ENCODE measurements around the gene PTPRK.

Gene PTPRK

DNA sequence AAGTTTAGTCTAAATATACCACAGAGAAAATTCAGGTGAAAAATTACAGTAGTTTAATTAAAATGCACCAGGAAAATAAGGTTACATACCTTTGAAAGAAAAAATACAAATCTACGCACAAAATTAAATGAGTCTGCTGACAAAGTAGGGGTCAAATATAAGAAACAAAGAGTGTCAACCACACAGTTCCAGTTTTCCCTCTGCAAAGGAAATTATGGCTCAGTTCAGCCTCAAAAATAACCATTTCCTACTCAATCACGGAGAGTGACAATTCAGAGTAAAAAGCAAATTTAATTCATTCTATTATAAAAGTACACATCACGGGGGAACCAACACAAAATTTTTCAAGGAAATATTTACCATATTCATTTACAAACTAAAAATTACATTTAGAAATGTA lies 124.8 kb downstream of the PTPRK start:
- Histone ChIP-seq H4K91ac (ENCODE audit: low read depth, low read length) (no peak overlapping the region), H3K23ac (ENCODE audit: low read length) (no peak overlapping the region), H3K4me1 (ENCODE audit: control insufficient read depth in 1 of 2, insufficient read depth in 2 of 2, low read length in 2 of 2) (no peaks in the 10 kb centered on the region), H2AFZ (ENCODE audit: insufficient read depth, low read length, poor library complexity) (no peak overlapping the region), H3K4ac (ENCODE audit: low read depth, low read length) (no peak overlapping the region), H4K12ac (ENCODE audit: low read depth, low read length) (no peak overlapping the region), H3K4me2 (ENCODE audit: low read length) (no peak overlapping the region), H2AK5ac (ENCODE audit: low read length) (no peak overlapping the region), H3K9me3 (ENCODE audit: insufficient read depth, low read depth, low read length) (no peaks in the 10 kb centered on the region), H4K8ac (ENCODE audit: low read depth, low read length) (no peak overlapping the region), H3K4me3 (ENCODE audit: low read depth, low read length) (no peak overlapping the region), H3K9ac (ENCODE audit: low read length) (no peak overlapping the region), H3K27me3 (ENCODE audit: insufficient read depth, low read length) (no peaks in the 10 kb centered on the region), H2BK5ac (ENCODE audit: low read depth, low read length, poor library complexity) (no peak overlapping the region), H2BK120ac (ENCODE audit: insufficient read depth, low read length, poor library complexity) (no peak overlapping the region), H3K36me3 (ENCODE audit: control insufficient read depth in 1 of 2, insufficient read depth in 2 of 2, low read length in 2 of 2) (no peaks in the 10 kb centered on the region), H3K18ac (ENCODE audit: low read length) (no peak overlapping the region), H3K14ac (ENCODE audit: low read length) (no peak overlapping the region), H2BK12ac (ENCODE audit: low read length) (no peak overlapping the region), H3K27ac (ENCODE audit: low read depth, low read length) (no peak overlapping the region), H3K79me2 (ENCODE audit: control insufficient read depth, insufficient read depth, low read length, poor library complexity) (no peaks in the 10 kb centered on the region), H3K79me1 (ENCODE audit: low read length) (no peaks in the 10 kb centered on the region)
- no peak for DNase-seq
- WGBS (ENCODE audit: extremely low coverage, insufficient coverage, insufficient read length), result no CpG with 5 or more reads among the region's 3 CpGs

DNA sequence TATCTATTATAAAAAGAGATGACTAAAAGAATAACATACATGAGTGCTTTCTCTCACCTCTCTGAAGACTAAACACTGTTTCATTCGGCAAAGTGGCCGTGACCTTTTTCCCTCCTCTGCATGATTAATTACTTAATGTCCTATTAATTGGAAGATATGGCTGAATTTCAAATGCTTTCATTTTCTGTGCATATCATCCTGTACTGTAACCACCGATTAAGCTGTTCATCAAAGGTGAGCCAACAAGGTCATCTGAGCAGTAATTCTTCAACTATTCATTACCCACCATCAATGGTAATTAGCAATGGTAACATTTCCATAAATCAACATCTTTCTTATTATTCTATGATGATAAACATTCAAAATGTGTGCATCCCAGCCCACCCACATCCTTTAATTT lies 125.2 kb downstream of the PTPRK start:
- H3K79me1 ChIP-seq (ENCODE audit: low read length), result no peaks in the 10 kb centered on the region
- H4K91ac ChIP-seq (ENCODE audit: low read depth, low read length), result no peak overlapping the region
- H3K4me2 ChIP-seq (ENCODE audit: low read length), result no peak overlapping the region
- H3K27me3 ChIP-seq (ENCODE audit: insufficient read depth, low read length), result no peaks in the 10 kb centered on the region
- H3K36me3 ChIP-seq (ENCODE audit: control insufficient read depth in 1 of 2, insufficient read depth in 2 of 2, low read length in 2 of 2), result no peaks in the 10 kb centered on the region
- no peak for DNase-seq
- H3K4ac ChIP-seq (ENCODE audit: low read depth, low read length), result no peak overlapping the region
- H3K18ac ChIP-seq (ENCODE audit: low read length), result no peak overlapping the region
- H3K9me3 ChIP-seq (ENCODE audit: insufficient read depth, low read depth, low read length), result no peaks in the 10 kb centered on the region
- no peaks in the 10 kb centered on the region for H3K4me1 ChIP-seq (ENCODE audit: control insufficient read depth in 1 of 2, insufficient read depth in 2 of 2, low read length in 2 of 2)
- H2AFZ ChIP-seq (ENCODE audit: insufficient read depth, low read length, poor library complexity), result no peak overlapping the region
- H4K8ac ChIP-seq (ENCODE audit: low read depth, low read length), result no peak overlapping the region
- no peak overlapping the region for H2BK5ac ChIP-seq (ENCODE audit: low read depth, low read length, poor library complexity)
- no peak overlapping the region for H4K12ac ChIP-seq (ENCODE audit: low read depth, low read length)
- H3K27ac ChIP-seq (ENCODE audit: low read depth, low read length), result no peak overlapping the region
- H3K23ac ChIP-seq (ENCODE audit: low read length), result no peak overlapping the region
- no CpG with 5 or more reads among the region's 3 CpGs for WGBS (ENCODE audit: extremely low coverage, insufficient coverage, insufficient read length)
- no peak overlapping the region for H3K9ac ChIP-seq (ENCODE audit: low read length)
- no peaks in the 10 kb centered on the region for H3K79me2 ChIP-seq (ENCODE audit: control insufficient read depth, insufficient read depth, low read length, poor library complexity)
- H2BK12ac ChIP-seq (ENCODE audit: low read length), result no peak overlapping the region
- H3K14ac ChIP-seq (ENCODE audit: low read length), result no peak overlapping the region
- H2AK5ac ChIP-seq (ENCODE audit: low read length), result no peak overlapping the region
- no peak overlapping the region for H2BK120ac ChIP-seq (ENCODE audit: insufficient read depth, low read length, poor library complexity)
- no peak overlapping the region for H3K4me3 ChIP-seq (ENCODE audit: low read depth, low read length)

GRCh38 chr6:128394167-128394566 lies 126.2 kb downstream of the PTPRK start:
- Histone ChIP-seq H4K91ac (ENCODE audit: low read depth, low read length) (no peak overlapping the region), H3K4ac (ENCODE audit: low read depth, low read length) (no peak overlapping the region), H2BK12ac (ENCODE audit: low read length) (no peak overlapping the region), H2BK120ac (ENCODE audit: insufficient read depth, low read length, poor library complexity) (no peak overlapping the region), H3K9ac (ENCODE audit: low read length) (no peak overlapping the region), H3K79me1 (ENCODE audit: low read length) (no peaks in the 10 kb centered on the region), H3K9me3 (ENCODE audit: insufficient read depth, low read depth, low read length) (no peaks in the 10 kb centered on the region), H2AK5ac (ENCODE audit: low read length) (no peak overlapping the region), H4K8ac (ENCODE audit: low read depth, low read length) (no peak overlapping the region), H3K4me3 (ENCODE audit: low read depth, low read length) (no peak overlapping the region), H3K14ac (ENCODE audit: low read length) (no peak overlapping the region), H2BK5ac (ENCODE audit: low read depth, low read length, poor library complexity) (no peak overlapping the region), H3K4me2 (ENCODE audit: low read length) (no peak overlapping the region), H3K18ac (ENCODE audit: low read length) (no peak overlapping the region), H3K23ac (ENCODE audit: low read length) (no peak overlapping the region), H4K12ac (ENCODE audit: low read depth, low read length) (no peak overlapping the region), H3K36me3 (ENCODE audit: control insufficient read depth in 1 of 2, insufficient read depth in 2 of 2, low read length in 2 of 2) (no peaks in the 10 kb centered on the region), H3K27ac (ENCODE audit: low read depth, low read length) (no peak overlapping the region), H3K27me3 (ENCODE audit: insufficient read depth, low read length) (no peaks in the 10 kb centered on the region), H3K4me1 (ENCODE audit: control insufficient read depth in 1 of 2, insufficient read depth in 2 of 2, low read length in 2 of 2) (no peaks in the 10 kb centered on the region), H3K79me2 (ENCODE audit: control insufficient read depth, insufficient read depth, low read length, poor library complexity) (no peaks in the 10 kb centered on the region), H2AFZ (ENCODE audit: insufficient read depth, low read length, poor library complexity) (no peak overlapping the region)
- no CpG with 5 or more reads among the region's 1 CpG for whole genome bisulfite sequencing (ENCODE audit: extremely low coverage, insufficient coverage, insufficient read length)
- DNase-seq, result no peak

GRCh38 chr6:128389820-128390534 lies 130.4 kb downstream of the PTPRK start:
- Histone ChIP-seq H3K14ac (ENCODE audit: low read length) (no peak overlapping the region), H3K4me1 (ENCODE audit: control insufficient read depth in 1 of 2, insufficient read depth in 2 of 2, low read length in 2 of 2) (no peaks in the 10 kb centered on the region), H3K4ac (ENCODE audit: low read depth, low read length) (no peak overlapping the region), H3K79me2 (ENCODE audit: control insufficient read depth, insufficient read depth, low read length, poor library complexity) (no peaks in the 10 kb centered on the region), H3K79me1 (ENCODE audit: low read length) (no peaks in the 10 kb centered on the region), H2BK12ac (ENCODE audit: low read length) (no peak overlapping the region), H2AFZ (ENCODE audit: insufficient read depth, low read length, poor library complexity) (no peak overlapping the region), H3K4me2 (ENCODE audit: low read length) (no peak overlapping the region), H4K91ac (ENCODE audit: low read depth, low read length) (no peak overlapping the region), H3K9me3 (ENCODE audit: insufficient read depth, low read depth, low read length) (no peaks in the 10 kb centered on the region), H3K36me3 (ENCODE audit: control insufficient read depth in 1 of 2, insufficient read depth in 2 of 2, low read length in 2 of 2) (no peaks in the 10 kb centered on the region), H3K18ac (ENCODE audit: low read length) (no peak overlapping the region), H4K8ac (ENCODE audit: low read depth, low read length) (no peak overlapping the region), H2BK120ac (ENCODE audit: insufficient read depth, low read length, poor library complexity) (no peak overlapping the region), H2AK5ac (ENCODE audit: low read length) (no peak overlapping the region), H3K27me3 (ENCODE audit: insufficient read depth, low read length) (no peaks in the 10 kb centered on the region), H4K12ac (ENCODE audit: low read depth, low read length) (no peak overlapping the region), H3K4me3 (ENCODE audit: low read depth, low read length) (no peak overlapping the region), H3K23ac (ENCODE audit: low read length) (no peak overlapping the region), H3K27ac (ENCODE audit: low read depth, low read length) (no peak overlapping the region), H3K9ac (ENCODE audit: low read length) (no peak overlapping the region), H2BK5ac (ENCODE audit: low read depth, low read length, poor library complexity) (no peak overlapping the region)
- WGBS (ENCODE audit: extremely low coverage, insufficient coverage, insufficient read length), result no CpG with 5 or more reads among the region's 4 CpGs
- no peak for DNase-seq
